HG02973 (cell line): ENCODE data around the gene ING5.

Experiments used
- ATAC-seq: cut with Tn5 transposase; IDR thresholded peaks from one replicate; pipeline ENCODE4 v1.9.1; 2021; ENCODE audit warnings: moderate library complexity; ENCODE audit not compliant: unreplicated experiment

Gene ING5

DNA sequence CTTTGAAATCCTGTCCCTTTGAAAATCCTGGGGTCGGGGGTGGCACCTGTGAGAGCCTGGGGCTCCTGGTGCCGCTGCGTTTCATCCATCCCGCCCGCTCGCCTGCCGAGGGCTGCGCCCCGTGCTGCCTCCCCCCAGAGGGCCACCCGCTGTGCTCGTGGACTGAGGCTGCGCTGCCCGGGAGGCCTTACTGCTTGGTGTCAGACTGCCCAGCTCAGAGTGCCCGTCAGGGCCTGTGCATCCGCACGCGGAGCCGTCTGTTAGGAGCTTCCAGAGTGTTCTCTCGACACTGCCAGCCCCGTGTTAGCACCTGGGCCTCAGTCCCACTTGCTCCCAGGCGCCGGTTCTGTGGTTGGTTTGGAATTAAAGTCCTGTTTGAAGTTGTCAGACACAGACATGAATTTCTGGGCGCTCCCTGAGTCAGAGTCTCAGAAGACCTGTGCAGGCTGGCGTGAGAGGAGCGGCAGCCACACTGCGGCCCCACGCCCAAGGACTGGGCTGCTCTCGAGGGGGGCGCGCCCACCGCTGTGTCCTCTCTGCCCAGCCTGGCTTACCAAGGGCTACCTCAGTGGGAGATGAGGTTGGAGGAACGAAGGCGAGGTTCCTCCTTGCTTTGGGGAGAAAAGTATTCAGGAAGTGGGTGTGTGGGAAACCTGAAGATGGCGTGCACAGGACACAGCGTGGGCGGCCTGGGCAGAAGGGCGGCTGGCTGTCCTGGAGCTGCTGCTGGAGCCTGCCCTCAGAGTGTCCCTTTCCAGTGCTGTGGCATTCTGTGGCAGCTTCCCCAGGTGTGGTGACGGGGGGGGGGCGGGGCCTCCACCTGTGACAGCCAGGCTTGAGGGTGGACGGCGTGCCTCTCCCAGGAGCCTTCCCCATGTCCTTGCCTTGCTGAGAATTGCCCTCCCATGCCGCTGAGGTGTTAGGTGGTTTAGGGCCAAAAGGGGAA is 29.3 kb upstream of the ING5 start:
- no peak for ATAC-seq

DNA sequence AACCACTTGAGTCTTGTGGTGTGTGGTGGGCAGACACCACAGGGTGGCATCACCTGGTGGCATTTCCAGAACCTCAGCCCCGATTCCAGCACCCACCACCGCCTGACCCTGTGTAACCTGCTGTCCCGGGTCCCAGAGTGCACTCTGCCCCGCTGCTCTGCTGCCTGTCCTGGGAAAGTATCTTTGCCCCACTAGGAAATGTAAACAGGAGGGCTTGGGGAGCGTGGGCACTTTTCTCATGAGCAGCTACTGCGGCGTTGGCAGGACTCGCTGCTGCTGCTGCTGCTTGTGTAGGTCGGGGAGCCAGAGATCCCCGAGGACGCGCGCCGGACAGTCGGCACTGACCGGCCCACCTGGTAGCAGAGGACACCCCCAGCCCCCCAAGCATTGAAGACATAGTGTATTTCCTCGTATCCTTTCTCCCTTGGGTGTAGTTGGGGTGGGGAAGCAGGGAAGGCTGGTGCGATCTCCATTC is 28.6 kb upstream of the ING5 start:
- no peak for ATAC-seq

DNA sequence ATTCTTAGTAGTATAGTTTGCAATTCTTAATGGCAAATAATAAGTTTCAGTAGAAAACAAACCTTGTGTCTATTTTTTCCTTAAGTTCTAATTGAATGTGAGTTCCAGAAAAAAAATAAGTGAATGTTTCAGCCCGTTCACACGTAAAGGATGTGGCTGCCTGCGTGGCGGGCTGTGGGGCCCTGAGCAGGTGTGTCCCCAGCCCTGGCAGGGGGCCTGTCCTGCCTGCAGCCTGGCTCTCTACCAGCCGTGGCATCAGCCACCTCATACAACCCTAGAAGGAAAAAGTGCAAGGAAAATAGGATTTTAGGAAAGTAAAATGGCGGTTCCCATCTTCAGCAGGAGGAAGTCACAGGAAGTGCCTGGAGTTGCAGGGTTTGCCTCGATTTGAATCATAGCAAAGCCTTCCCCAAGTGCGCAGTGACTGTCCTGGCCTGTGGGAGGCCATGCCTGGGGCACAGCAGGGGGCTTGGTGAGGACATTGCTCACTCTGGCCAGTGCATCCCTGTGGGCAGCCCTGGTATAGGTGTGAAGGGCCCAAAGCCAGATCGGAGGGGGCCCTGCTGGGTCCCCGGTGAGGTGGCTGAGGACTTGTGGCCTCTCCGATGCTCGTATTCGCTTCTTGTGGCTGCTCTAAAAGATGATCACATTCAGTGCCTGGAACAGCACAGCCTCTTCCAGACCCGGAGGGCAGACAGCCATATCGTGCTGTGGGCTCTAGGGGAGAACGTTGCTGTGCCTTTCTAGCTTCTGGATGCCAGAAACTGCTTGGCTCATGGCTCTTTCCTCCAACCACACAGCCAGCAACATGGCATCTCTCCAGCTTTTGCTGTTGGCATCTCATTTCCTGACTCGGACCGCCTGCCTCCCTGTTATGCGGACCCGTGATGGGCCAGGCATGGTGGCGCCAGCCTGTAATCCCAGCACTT is 27.8 kb upstream of the ING5 start:
- ATAC-seq = no peak

DNA sequence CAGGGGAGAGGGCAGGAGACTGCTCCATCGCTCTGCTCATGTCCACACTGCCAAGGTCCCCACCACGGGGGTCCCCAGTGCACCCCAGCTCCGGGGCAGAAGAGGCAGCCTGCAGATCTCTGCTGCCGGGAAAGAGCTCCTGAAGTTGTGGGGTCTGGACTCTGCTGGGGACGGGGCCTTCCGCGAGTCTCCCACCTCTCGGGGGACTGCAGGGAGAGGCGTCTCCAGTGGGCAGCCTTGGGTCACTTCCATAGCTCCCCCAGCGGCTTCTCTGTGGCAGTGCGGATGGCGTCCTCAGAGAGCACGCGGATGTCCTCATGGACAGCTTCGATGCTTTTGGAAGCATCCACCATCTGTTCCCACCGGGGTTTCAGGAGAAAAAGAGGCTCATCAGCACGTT is 26.0 kb upstream of the ING5 start:
- ATAC-seq = no peak

DNA sequence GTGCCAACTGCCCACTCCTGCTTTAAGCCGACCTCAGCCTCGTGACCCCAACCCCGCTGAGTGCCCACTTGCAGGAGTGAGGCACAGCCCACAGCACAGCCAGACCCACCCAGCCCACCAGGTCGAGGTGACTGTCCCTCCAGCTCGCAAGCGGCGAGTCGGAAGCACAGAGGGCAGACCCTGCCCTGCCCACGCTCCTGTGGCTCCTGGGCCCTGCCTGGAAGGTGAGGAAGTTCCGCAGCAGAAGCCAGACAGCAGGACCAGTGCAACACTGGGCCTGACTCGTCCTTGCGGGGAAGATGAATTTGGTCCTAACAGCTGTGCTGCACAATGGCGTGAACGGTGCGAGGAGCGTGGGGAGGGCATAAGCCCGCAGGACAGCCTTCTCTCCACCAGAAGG is 25.2 kb upstream of the ING5 start:
- ATAC-seq = no peak

DNA sequence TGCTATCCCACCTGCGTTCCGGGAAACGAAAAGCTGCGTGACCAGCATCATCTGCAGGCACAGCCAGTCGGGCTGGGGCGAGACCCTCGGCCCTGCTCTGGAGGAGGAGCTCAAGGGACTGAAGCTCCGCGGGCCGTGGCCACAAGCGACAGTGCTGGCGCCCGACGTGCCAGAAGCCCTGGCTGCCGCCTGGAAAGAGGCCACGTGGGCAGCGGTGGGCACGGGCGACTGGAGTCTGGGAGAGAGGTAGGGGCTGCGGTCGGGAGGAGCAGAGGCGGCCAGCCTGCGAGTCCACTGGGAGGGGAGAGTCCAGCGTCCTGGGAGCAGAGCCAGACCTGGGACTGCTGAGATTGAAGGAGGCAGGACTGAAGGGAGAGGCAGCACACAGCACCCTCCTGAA is 24.4 kb upstream of the ING5 start:
- ATAC-seq = no peak

DNA sequence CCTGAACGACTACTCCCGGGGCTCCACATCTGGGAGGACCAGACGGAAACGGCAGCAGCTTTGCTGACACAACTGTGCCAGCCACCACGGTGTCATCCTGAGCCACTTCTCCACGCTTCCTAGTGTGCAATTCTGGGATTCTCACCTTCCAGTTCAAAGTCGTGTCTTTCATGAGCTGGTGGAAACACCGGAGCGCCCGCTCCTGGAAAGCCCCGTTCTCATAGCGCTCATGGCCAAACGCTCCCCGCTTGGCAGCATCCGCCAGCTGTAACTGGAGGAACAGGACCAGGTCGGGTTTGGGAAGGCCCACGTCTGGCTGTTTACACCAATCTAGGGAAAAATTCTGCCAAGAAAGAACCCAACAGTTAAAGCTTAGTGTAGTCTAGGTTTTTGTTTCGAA is 23.5 kb upstream of the ING5 start:
- ATAC-seq = no peak

DNA sequence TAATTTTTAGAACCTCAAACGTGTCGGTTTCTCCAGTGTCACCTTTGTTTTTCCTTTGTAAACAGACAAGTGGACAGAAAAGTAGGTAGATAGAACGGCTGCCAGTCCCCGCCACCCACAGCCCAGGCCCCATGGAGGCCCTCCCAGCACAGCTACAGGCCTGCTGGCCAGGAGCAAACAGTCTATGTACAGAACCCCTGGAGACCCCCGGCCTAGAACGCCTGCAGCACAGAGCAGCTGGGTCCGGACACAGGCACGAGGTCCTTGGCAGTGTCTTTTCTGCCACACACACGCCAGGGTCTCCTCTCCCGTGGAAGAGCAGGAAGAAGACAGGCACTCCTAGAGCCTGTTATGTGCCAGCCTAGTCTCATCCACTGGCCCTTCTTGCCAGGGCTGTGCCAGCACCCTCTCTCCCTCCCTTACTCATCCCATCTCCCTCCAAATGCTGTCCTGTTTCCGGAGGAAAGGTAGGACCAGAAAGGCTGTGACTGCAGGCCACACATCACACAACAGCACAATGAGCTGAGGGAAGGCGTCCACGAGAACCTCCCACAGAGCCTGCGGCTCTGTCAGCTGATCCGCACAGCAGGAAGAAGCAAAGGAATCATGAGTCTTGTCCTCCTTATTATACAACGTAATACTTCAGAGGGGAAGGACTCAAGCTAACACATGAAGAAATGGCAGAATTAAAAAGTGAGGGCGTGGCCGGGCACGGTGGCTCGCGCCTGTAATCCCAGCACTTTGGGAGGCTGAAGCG is 22.9 kb upstream of the ING5 start:
- ATAC-seq = no peak

DNA sequence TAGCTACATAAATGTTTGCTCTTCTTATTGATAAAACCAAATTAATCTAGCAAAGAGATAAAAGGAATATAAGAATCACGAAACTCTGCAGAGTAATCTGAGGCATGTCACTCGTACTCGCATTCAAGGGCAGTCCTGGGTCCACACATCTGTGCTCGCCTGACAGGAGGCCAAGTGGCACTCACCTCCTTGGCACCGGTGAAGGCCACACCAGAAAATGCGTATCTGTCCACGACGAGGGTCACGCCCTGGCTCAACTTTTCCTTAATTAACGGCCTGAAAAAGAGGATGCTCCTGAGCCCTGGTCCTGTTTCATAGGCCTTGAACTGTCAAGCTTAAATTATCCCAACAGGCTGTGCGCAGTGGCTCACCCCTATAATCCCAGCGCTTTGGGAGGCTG is 21.8 kb upstream of the ING5 start:
- ATAC-seq = no peak

DNA sequence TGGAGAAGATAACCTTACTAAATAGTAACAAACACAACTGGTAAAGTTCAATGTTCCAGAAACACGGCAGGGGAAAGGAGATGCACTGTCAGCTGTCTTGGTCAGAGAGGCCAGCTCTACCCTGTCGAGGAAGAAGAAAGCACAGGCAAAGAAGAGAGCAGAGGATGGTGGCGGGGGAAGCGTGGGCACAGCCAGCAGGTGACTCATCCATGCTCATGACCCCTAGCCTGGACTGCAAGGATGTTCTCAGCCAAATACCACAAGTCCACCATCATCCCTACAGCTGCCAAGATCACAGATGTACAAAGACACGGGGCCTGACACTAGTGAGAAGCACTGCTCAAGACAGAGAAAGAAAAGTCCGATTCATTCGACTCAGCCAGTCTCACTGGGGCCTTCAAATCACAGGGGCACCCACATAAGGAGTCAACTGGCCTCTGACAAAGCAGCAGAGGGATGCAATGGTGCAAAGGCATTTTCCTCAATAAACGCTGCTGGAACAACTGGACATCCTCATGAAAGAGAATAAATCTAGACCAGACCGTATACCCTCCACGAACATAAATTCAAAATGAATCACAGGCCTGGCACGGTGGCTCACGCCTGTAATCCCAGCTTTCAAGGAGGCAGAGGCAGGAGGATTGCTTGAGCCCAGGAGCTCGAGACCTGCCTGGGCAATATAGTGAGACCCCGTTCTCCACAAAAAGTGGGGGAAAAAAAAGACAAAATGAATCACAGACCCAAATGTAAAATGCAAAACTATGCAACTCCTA is 20.8 kb upstream of the ING5 start:
- ATAC-seq = no peak

DNA sequence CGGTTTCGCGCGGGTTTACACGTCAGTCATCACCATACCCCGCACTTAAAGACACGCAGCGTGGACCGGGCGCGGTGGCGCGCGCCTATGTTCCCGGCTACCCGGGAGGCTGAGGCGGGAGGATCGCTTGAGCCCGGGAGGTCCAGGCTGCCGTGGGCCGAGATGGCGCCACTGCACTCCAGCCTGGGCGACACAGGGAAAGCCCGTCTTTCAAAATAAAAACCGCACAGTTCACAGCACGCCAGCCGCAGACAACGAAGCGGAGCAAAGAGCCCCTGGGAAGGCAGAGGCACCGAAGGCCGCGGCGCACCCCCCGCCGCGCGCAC is 15.6 kb upstream of the ING5 start:
- ATAC-seq = peak; percentile 14

DNA sequence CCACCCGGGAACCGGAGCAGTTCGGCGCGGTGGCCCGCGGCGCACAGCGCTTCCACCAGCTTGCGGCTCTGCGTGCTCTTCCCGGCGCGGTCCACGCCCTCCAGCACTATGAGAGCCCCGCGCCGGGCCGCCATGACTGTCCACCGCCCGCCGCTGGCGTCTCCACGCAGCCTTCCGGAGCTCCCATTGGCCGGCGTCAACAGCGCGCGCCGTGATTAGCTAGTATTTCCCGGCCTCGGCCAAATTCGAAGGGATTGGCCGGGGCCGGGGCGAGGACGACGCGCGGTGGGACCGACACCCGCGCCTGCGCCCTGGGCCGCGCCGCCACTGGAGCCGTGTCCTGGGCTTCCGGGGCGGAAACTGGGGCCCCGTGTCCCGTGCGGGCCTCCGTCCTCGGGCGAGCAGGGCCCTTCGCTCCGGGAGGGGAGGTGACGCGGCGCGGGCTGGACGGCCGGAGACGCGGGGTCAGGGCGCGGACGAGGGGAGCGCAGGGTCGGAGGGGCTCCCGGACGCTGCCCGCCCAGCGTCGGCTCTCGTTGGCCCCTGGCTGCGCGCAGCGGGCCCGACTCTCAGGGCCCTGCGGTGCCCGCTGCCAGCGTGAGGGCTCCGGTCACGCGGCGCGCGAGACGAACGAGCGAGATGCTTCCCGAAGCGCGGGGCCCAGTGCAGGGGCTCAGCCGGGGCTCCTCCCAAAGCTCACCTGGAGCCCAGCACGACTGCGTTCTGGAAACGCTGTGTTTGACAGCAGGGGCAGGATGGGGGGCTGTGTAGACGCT is 15.0 kb upstream of the ING5 start, which contains the start of gene DTYMK:
TSS of gene DTYMK (minus strand) at position 166 of the 776 bp plus-strand sequence. CDS start at position 134, 32 bp downstream.
- ATAC-seq = peak; percentile 89

DNA sequence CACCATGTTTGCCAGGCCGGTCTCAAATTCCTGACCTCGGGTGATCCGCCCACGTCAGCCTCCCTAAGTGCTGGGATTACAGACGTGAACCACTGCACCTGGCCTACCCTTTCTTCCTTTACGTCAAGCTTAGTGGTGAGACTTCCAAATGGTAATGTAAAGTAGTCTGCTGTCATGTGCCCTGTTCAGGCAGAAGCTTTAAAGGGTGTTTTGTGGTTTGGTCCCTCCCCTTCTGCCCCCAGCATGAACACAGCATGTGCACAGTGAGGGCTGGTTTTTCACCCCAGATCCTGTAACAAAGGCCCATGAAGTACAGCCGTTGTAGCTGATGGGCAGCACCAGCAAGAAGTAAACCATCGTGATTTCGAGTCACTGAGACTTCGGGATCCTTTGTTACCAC is 12.5 kb upstream of the ING5 start:
- ATAC-seq = no peak

DNA sequence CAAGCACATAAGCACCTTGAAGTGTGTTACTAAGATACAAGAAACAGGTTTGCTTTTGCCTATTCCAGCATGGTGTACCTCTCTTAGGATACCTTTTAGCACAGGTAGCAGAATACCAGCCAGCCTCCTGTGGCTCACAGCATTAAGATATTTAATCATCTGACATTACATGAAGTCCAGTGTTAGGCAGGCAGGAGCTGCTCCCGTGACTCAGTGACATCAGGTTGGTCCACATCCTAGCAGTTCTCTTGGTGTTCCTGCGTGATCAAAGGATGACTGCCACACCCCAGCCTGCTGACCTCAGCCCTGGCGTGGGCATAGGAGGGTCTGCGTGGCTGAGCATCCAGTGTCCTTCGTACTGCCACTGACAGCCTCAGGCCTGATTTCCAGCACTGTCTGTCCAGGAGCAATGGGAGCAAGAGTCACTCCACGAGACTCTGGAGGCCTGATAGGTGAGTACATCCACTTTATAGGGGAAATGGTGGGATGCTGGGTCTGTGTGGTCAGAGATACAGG is 11.6 kb upstream of the ING5 start:
- no peak for ATAC-seq

DNA sequence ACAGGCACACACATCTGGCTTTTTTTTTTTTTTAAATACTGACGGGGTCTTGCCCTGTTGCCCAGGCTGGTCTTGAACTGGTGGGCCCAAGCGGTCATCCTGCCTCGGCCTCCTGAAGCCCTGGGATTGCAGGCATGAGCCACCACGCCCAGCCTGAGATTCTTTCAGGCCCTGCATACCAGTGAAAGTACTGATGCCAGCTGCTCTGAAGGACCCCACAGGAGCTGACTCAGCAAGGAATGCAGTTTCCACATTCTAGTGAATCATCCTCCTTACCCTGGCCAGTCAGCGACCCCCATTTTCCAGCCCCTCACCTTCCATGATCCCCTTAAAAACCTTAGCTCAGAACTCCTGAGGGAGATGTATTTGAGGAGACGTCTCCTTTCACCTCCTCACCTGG is 9.4 kb upstream of the ING5 start:
- ATAC-seq = no peak

DNA sequence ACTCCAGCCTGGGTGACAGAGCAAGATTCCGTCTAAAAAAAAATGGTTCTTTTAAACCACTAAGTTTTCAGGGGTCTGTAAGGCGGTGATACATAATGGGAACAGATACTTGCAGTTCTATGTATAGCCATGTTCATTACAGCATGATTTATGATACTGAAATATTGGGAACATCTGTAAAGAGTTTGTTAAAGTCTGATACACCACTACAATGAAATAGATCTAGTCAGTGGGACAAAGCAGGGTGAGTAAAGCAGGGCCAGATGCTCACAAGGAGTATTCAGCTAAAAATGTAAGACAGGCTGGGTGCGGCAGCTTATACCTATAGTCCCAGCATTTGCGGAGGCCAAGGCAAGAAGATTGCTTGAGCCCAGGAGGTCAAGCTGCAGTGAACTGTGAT is 6.2 kb upstream of the ING5 start:
- ATAC-seq = no peak

DNA sequence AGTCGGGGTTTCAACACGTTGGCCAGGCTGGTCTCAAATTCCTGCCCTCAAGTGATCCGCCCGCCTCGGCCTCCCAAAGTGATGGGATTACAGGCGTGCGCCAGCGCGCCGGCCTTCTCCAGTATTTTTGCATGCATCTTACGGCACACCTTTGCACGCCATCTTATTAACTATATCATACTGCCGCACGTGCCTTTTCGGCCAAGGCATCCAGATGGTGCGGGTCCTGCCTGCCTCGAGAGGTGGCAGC is 765 bp upstream of the ING5 start:
- no peak for ATAC-seq

DNA sequence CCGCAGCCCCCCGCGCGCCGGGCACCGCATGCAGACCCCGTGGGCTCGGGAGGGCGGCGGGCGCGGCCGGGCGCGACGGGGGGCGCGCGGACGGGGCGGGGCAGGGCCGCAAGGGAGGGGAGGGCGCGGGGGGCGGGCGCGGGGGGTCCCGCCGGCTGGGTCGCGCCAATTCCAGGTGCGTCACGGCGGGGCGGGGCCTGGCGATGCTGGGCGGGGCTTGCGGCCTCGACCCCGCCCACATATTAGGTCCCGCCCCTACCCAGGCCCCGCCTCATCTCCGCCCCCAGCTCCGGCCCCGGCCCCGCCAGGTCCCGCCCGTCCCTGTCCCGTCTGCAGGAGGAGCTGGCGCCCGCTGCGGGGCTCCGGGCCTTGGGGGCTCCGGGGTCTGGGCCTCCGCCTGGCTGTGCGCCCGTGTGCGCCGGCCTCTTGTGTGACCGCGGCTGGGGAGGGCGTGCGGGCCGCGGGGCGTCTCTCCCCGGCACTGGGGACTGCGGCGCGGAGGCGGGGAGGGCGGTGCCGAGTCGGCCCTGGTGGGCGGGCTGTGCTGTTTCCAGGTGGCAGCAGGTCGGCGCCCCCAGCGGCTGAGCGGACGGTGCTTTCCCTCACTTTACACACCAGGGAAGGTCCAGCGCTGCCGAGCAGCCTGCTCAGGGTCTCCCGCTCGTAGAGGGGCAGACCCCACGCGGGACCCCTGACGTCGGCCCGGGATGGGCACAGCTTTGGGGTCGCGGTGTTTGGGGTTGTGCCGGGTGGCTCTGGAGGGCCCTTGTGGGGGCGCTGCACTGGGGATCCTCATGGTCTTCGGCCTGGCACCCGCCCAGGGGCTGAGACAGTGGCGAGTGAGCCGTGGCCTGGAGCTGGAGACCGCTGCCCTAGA is 554 bp downstream of the ING5 start:
- ATAC-seq = peak; percentile 66
